ENCODE measurements around the gene WDR17.

DNA sequence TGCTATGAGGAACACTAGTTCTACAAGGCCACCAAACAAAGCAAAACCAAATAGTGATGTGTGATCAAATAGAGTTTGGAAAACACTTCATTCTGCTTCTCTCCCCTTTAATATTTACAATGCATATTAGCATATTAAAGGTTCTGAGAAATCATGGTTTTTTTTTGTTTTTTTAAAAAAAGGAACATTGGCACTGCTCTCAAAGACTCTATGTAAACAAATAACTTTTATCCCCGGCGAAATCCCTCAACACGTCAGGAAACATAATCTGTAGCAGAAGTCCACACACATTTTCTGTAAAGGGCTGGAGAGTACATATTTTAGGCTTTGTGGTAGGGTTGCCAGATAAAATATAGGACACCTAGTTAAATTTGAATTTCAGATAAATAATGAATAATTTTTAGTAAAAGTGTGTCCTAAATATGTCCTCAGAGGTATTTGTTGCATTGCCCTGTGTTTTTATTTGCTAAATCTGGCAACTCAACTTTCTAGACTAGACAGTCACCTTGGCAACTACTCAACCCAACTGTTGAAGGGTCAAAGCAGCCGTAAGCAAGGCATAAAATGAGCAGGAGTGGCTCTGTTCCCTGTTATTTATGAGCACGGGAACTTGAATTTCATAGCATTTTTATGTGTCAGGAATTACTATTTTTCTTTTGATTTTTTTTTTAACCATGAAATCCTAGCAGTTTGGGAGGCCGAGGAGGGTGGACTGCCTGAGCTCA lies 121.2 kb downstream of the WDR17 start:
- TF ChIP-seq GATA2 (IDR thresholded peaks at IDR 0.05; ENCODE audit: insufficient read depth, insufficient read length, low read depth, low read length): no peak
- TF ChIP-seq, protein P1, sequence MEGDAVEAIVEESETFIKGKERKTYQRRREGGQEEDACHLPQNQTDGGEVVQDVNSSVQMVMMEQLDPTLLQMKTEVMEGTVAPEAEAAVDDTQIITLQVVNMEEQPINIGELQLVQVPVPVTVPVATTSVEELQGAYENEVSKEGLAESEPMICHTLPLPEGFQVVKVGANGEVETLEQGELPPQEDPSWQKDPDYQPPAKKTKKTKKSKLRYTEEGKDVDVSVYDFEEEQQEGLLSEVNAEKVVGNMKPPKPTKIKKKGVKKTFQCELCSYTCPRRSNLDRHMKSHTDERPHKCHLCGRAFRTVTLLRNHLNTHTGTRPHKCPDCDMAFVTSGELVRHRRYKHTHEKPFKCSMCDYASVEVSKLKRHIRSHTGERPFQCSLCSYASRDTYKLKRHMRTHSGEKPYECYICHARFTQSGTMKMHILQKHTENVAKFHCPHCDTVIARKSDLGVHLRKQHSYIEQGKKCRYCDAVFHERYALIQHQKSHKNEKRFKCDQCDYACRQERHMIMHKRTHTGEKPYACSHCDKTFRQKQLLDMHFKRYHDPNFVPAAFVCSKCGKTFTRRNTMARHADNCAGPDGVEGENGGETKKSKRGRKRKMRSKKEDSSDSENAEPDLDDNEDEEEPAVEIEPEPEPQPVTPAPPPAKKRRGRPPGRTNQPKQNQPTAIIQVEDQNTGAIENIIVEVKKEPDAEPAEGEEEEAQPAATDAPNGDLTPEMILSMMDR (IDR thresholded peaks at IDR 0.05; ENCODE audit: extremely low read depth in 1 of 2, insufficient read depth in 1 of 2, low read depth in 1 of 2, low read length in 2 of 2): no peak
- TF ChIP-seq POLR2A (IDR thresholded peaks at IDR 0.05; ENCODE audit: low read depth, low read length): no peak
- TF ChIP-seq JUN (IDR thresholded peaks at IDR 0.05; ENCODE audit: borderline replicate concordance, insufficient read depth, insufficient read length, low read depth): no peak
- no peak for TF ChIP-seq FOS (IDR thresholded peaks at IDR 0.05; ENCODE audit: borderline replicate concordance, insufficient read depth, low read length)

All from endothelial cell of umbilical vein (primary cell).